ENCODE results near the gene RHOG.

- TF ChIP-seq IRF2 (CRISPR knock-in tag; IDR thresholded peaks at IDR 0.05) (no peak), MEIS2 (IDR thresholded peaks at IDR 0.05; ENCODE audit: partially characterized antibody) (no peak), BCLAF1 (IDR thresholded peaks at IDR 0.05; ENCODE audit: borderline replicate concordance in 1 of 2, control insufficient read depth in 1 of 2, low read depth in 2 of 2, low read length in 1 of 2) (no peak)
Observed at GRCh38 chr11:3796002-3796311, 44.8 kb downstream of the RHOG start.

Measured in K562 (cell line).